Measurements from ENCODE around the gene FBXW12.

The FBXW12 gene

DNA sequence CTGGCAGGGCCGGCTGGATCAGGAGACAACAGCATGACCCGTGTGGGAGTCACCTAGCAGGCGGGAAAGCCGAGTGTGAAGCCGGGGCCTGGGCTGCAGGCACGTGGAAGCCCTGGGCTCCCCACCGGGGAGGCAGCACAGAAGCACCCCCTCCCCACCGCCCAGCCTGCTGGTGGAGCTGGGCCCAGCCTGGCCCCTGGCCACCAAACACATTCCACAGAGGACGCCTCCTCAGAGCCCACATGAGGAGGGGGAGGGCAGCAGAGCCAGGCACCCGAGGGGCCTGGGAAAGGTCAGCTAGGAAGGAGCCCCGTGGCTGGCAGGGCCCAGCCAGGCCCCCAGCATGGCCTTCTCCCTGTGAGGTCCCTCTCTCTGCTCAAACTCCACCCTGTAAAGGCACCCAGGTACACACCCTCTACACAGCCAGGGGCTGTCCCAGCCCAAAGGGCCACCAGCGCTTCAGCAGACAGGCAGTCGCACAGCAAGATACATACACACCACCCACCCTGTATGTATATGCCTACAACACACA is 53.3 kb downstream of the FBXW12 start:
- H3K27me3 ChIP-seq = no peaks in the 10 kb centered on the region
- H3K4me1 ChIP-seq = peaks cover 0 to 84% (median 69%) of the 10 kb centered on the region in 4 donors
- DNase-seq = peak in 1 of 2 donors; percentile 87
- H3K36me3 ChIP-seq = peaks cover 14 to 40% (median 29%) of the 10 kb centered on the region in 3 donors
- intact Hi-C loops (cut with DNase I; ENCODE audit: low total_unique reads) = no loop called here
- TF ChIP-seq CTCF (IDR thresholded peaks at IDR 0.05) = no peak
- H3K4me3 ChIP-seq = peak overlapping the region; percentile 12 to 87
- peak overlapping the region; percentile 93 to 99 for H3K27ac ChIP-seq
- H3K9me3 ChIP-seq = no peaks in the 10 kb centered on the region

DNA sequence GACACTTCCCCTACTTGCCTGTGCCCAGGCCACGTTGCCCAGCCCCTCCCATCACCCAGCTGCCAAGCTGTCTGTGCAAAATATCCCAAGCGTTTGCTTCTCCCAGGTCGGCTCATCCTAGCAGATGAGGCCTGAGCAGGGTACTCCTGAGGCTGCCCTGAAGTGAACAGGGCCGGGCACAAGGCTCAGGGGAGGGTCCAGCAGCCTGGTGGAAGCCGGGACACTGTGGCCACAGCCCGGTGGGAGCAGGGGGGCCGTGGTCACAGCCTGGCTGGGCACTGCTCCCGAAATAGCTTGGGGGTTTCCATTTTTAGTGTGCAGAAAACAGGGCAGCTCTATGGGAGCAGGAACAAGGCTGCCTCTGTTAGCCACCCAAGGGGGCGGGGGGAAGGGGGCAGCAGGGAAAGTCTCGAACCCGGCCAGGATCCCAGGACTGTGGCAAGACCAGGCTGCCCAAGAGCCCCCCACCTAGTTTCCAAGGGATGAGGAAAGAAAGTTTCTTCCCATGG is 54.4 kb downstream of the FBXW12 start:
- no peak for TF ChIP-seq CTCF (IDR thresholded peaks at IDR 0.05)
- no peaks in the 10 kb centered on the region for H3K27me3 ChIP-seq
- H3K36me3 ChIP-seq = peaks cover 8 to 29% (median 19%) of the 10 kb centered on the region in 3 donors
- intact Hi-C loops (cut with DNase I; ENCODE audit: low total_unique reads) = no loop called here
- H3K4me1 ChIP-seq = peaks cover 0 to 89% (median 72%) of the 10 kb centered on the region in 4 donors
- H3K27ac ChIP-seq = peak overlapping the region; percentile 93 to 99
- peak in 1 of 2 donors; percentile 89 for DNase-seq
- H3K9me3 ChIP-seq = no peaks in the 10 kb centered on the region
- H3K4me3 ChIP-seq = peak overlapping the region; percentile 68 to 87

DNA sequence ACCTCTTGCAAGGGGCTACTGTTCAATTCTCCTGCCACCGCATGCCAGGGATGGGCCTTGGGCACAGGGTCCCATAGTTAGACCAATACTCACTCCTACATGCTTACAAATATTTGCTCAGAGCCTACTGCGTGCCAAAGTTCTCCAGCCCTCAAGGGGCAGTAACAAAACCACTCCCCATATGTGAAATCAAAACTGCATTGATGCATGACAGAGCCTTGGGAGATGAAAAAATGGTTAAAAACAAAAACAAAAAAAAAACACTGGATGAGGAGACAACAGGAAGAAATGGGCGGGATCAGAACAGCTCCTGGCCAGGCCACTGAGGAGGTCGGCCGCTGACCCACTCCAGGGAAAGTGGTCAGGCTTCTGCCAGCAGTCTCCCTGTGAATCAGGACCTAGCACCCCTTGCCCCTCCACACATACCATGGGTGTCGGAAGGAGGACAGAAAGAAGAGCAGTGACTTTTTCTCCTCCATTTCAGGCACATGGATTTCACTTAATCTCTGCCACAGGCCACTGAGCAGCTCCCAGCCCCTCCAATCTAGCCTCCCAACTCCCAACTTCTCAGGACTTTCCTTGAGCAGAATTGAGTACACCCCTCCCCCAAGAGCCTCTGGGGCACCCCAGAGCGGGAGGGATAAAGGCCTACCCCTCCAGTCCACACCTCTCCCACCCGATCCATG is 55.1 kb downstream of the FBXW12 start:
- intact Hi-C loops (cut with DNase I; ENCODE audit: low total_unique reads) = no loop called here
- H3K9me3 ChIP-seq = no peaks in the 10 kb centered on the region
- no peak for TF ChIP-seq CTCF (IDR thresholded peaks at IDR 0.05)
- peaks cover 5 to 23% (median 14%) of the 10 kb centered on the region in 3 donors for H3K36me3 ChIP-seq
- peak; percentile 65 to 83 for DNase-seq
- H3K4me3 ChIP-seq = peak overlapping the region; percentile 68 to 87
- H3K27me3 ChIP-seq = no peaks in the 10 kb centered on the region
- H3K27ac ChIP-seq = peak overlapping the region; percentile 93 to 99
- peaks cover 0 to 87% (median 69%) of the 10 kb centered on the region in 4 donors for H3K4me1 ChIP-seq

DNA sequence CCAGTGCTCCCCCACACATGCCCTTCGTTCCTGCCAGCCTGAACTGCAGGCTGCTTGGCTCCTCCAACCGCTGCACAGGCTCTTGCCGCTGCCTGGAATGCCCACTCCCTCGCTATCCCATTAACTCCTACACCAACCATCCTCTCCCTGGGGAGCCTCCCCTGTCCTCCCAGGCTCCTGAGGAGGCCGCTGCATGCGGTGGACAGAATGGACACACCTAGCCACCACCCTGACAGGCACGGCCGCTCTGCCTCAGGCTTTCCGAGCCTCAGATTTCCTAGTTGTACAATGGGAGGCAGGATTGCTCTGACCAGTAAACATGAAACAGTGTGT is 55.6 kb downstream of the FBXW12 start:
- Histone ChIP-seq H3K36me3 (peaks cover 0 to 19% (median 10%) of the 10 kb centered on the region in 3 donors), H3K4me1 (peaks cover 0 to 86% (median 65%) of the 10 kb centered on the region in 4 donors), H3K9me3 (no peaks in the 10 kb centered on the region), H3K27ac (peak overlapping the region; percentile 93 to 99), H3K4me3 (peak overlapping the region; percentile 68 to 87), H3K27me3 (no peaks in the 10 kb centered on the region)
- no peak for TF ChIP-seq CTCF (IDR thresholded peaks at IDR 0.05)
- intact Hi-C loops (cut with DNase I; ENCODE audit: low total_unique reads) = no loop called here
- peak in 1 of 2 donors; percentile 65 for DNase-seq

GRCh38 chr3:48428088-48428571 is 56.1 kb downstream of the FBXW12 start:
- TF ChIP-seq CTCF (IDR thresholded peaks at IDR 0.05) = no peak
- H3K36me3 ChIP-seq = peaks cover 0 to 19% (median 6%) of the 10 kb centered on the region in 3 donors
- H3K9me3 ChIP-seq = no peaks in the 10 kb centered on the region
- H3K27me3 ChIP-seq = no peaks in the 10 kb centered on the region
- H3K4me3 ChIP-seq = peak overlapping the region; percentile 68 to 87
- intact Hi-C loops (cut with DNase I; ENCODE audit: low total_unique reads) = no loop called here
- DNase-seq = no peak
- peaks cover 0 to 85% (median 64%) of the 10 kb centered on the region in 4 donors for H3K4me1 ChIP-seq
- H3K27ac ChIP-seq = peak overlapping the region; percentile 93 to 99

Data from tibial artery (tissue), 4 donors.